Posterior cingulate gyrus (tissue), 11 donors: ENCODE results near the gene SERPINC1.
"Not testable (repeated sequence)": the region's sequence is repeated elsewhere in the genome, so short reads cannot be mapped to it uniquely, and the experiment has no call there.

Source experiments
- DNase-seq, 10 donors: peaks; one replicate each; pipeline versions ENCODE4 v3.0.0 to v3.0.0-alpha.2; 2020 to 2021; ENCODE audit warnings: mixed read lengths in 3 of 10
- intact Hi-C: fragments of 100-400 bp; cut with DNase I; formaldehyde crosslinking; loops from one replicate; pipeline ENCODE4 v1.15.1; 2023

Gene SERPINC1

DNA sequence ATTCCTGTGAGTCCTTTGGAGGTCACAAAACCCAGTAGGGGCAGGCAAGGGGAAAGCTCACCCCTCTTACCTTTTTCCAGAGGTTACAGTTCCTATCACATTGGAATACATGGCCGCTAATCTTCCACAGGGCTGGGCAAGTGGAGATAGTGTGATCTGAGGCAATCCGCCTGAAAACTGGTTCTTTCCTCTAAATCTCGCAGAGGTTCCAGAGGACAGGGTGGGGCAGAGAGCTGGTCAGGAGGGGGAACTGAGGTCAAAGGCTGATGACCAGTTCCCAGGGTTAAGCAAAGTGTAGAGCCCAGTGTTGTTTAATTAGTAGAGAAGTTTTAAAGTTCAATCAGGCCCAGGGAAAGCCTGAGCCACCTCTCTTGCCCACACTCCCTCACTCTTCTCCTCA lies at the start of gene SERPINC1:
Gene SERPINC1, minus strand, starts transcription at position 179 of the 400 bp plus-strand sequence. Its CDS starts 68 bp downstream, at position 111.
- no peak for DNase-seq
- intact Hi-C loops = no loop called here

DNA sequence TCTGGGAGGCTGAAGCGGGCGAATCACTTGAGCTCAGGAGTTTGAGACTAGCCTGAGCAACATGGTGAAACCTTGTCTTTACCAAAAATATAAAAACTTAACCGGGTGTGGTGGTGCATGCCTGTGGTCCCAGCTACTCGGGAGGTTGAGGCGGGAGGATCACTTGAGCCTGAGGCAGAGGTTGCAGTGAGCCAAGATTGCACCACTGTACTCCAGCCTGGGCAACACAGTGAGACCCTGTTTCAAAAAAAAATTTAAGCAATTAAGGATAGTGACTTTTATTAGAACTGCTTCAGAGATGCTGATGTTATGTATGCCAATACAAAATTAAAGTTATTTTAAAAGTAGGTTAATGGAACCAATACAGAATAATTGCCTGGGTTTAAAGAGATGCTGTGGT lies 48.8 kb upstream of the SERPINC1 start:
- intact Hi-C loops, DNase-seq: not testable (repeated sequence)

DNA sequence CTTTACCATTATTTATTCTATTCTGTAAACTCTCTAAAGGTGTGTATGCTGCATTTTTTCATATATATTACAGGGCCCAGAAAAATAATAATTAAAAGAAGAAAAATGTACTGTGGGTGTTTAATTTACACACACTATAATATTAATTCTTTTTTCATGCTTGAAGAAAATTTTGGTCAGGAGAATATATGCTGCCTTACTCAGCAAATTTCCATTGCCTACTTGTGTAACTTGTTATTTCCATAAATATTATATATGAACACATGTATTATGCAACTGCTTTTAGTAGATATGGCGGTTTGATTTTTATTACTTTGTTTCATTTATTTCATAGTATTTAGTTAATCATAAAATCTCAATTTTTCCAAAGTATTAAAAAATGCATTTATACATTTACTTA lies 46.4 kb upstream of the SERPINC1 start:
- intact Hi-C loops = no loop called here
- DNase-seq = no peak

DNA sequence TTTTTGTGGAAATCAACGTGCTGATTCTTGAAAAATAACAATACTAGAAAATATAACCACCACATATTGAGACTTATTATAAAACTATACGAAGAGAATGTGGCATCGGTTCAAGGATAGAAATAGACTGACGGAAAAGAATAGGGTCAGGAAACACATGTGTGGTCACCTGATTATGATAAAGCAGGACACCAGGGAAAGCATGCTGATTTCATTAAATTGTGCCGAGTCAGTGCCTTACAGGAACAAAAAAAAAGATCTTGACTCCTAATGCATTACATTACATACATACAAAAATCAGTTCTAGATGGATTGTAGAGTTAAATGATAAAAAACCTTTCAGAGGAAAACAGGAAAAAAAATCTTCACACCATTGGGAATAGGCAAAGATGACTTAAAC lies 43.5 kb upstream of the SERPINC1 start:
- intact Hi-C loops = no loop called here
- DNase-seq = no peak

DNA sequence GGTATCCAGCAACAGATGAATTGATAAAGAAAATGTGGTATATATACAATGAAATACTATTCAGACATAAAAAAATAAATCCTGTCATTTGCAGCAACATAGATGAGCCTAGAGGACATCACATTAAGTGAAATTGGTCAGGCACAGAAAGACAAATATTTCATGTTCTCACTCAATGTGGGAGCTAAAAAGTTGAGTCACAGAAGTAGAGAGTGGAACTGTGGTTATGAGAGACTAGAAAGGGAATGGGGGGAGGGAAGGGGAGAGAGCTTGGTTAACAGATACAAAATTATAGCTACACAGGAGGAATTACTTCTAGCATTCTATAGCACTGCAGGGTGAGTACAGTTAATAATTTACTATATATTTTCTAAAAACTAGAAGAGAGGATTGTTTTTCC lies 37.1 kb upstream of the SERPINC1 start:
- intact Hi-C loops = no loop called here
- DNase-seq = no peak

DNA sequence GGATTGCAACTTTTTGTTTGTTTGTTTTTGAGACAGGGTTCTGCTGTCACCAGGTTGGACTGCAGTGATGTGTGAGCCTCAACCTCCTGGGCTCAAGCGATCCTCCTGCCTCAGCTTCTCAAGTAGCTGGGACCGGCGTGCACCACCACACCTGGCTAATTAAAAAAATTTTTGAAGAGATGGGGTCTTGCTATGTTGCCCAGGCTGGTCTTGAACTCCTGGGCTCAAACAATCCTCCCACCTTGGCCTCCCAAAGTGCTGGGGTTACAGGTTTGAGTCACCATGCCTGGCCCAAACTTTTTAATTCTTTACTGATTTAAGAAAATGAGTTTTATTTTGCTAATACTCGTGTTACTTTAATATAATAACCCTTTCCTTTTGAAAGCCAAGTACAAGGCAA lies 31.5 kb upstream of the SERPINC1 start:
- intact Hi-C loops = no loop called here

DNA sequence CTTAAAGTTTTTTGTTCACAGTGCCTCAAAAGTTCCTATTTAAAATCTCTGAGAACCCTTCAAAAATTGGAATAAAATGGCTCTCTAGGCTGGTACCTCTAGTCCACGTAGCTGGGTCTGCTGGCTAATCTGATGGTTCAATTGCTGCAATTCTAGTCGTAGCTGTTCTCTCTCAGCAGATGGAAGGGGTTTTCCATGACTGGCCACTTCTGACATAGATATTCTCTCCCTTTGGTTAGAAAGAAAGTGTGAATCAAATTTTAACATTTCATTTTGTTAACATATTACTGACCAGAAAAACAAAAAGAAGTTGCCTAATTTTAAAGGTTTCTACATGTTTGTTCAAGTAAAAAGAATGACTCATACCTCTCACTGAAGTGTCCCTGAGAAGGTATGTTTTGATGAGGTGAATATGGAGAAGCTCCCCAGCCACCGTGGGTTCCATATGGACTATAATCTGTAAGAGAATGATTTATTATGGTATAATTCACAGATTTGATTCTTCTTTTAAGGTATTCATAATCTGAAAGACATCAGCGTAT lies 29.3 kb upstream of the SERPINC1 start:
- DNase-seq = no peak
- intact Hi-C loops = no loop called here

More for the DNA sequence above, 31.5 kb upstream of the SERPINC1 start:
- no peak for DNase-seq

DNA sequence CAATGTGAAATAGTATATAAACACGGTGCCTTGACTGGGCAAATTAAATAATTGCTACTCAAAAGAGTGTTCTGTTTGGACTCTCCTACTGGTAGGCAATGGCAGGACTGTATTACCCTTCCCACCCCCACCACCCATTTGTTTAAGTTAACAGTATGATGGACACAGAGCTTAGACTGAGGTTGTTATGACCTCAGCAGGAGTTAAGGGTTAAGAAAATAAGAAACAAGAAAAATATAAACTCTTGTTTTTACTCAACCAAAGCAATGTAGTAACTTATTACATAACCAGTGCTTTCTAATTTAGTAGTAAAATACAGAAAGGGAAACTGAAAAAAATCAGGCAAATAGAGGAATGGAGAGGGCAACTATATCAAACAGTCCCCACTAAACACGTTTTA lies 19.9 kb upstream of the SERPINC1 start:
- no peak for DNase-seq
- intact Hi-C loops = no loop called here

DNA sequence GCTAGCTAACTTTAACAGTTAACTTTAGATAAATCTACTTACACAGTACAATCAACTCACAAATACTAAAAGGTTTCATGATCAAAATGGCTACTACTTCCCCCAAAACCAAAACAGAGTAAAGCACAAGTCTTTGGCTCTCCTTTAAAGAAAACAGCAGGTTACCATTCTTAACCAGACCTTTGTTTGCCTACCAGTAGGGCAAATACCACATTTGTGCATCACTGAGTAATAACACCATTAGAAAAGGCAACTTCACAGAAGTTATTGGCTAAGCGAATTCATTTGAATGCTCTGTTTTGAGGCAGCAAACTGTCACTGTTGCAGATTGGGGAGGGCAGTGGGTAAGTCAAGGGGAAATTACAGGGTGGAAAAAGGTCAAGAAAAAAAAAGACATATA lies 17.3 kb upstream of the SERPINC1 start:
- no peak for DNase-seq
- intact Hi-C loops = no loop called here

DNA sequence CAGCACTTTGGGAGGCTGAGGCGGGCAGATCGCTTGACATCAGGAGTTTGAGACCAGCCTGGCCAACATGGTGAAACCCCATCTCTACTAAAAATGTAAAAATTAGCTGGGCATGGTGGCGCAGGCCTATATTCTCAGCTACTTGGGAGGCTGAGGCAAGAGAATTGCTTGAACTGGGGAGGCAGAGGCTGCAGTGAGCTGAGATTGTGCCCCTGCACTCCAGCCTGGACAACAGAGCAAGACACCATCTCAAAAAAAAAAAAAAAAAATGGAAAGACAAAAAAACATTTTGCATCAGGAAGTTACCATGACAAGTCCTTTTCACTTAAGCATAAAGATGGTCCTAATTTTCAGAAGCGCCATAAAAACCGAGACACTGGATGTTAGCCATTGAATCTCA lies 13.4 kb upstream of the SERPINC1 start:
- peak in 1 of 10 donors; percentile 14 for DNase-seq
- intact Hi-C loops = not testable (repeated sequence)

DNA sequence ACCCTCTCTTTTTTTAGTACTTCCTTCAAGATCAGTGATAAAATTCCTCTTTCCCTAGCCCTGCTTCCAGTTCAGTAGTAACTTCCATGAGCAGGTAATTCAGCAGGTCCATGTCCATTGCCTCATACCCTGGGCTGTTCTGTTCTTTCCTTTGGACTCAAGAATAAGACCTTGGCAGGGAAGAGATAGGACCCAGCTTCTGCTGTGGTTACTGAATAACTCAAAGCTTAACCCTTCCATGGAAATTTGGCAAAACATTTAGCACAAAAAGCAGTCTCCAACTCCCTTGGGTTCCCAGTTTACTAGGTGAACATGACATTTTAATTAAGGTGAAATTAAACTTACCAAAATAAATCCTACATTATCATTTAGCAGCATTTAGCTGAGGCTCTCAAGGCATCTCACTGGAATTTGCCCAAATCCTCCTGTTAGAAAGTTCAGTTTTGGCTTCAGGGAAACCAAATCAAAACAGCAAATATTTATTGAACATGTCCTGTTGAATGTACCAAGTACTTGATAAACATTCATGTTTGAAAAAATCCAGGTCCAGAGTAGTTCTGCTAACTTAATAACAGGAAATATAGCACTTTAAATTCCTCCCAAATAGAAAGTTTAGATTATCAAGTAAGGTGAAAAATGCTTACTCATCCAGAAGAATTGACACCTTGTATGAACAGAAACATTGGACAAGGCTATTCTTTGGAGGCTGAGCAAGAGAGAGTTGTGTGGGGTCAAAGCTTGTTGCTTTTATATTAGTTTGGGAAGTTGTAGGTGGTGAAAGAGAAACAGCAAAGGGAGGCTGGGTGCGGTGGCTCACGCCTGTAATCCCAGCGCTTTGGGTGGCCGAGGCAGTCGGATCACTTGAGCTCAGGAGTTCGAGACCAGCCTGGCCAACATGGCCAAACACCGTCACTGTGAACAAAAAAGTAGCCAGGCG lies 8.4 kb upstream of the SERPINC1 start:
- DNase-seq = no peak
- intact Hi-C loops = no loop called here

DNA sequence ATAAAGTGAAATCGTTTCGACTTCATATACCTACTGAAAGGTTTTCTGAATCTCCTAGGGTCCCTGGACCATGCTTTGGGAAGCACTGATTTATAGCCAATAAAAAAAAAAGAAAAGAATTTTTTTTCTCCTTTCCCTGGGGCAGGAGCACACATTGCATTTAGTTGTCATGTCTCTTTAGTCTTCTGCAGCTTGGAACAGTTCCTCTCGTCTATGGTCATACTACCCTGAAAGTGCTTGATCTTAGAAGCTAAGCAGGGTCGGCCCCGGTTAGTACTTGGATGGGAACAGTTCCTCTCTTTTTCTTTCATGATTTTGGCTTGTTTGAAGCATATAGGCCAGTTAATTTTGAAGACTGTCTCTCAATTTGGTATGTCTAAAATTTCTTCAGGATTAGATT lies 3.7 kb upstream of the SERPINC1 start:
- intact Hi-C loops = no loop called here
- DNase-seq = no peak

DNA sequence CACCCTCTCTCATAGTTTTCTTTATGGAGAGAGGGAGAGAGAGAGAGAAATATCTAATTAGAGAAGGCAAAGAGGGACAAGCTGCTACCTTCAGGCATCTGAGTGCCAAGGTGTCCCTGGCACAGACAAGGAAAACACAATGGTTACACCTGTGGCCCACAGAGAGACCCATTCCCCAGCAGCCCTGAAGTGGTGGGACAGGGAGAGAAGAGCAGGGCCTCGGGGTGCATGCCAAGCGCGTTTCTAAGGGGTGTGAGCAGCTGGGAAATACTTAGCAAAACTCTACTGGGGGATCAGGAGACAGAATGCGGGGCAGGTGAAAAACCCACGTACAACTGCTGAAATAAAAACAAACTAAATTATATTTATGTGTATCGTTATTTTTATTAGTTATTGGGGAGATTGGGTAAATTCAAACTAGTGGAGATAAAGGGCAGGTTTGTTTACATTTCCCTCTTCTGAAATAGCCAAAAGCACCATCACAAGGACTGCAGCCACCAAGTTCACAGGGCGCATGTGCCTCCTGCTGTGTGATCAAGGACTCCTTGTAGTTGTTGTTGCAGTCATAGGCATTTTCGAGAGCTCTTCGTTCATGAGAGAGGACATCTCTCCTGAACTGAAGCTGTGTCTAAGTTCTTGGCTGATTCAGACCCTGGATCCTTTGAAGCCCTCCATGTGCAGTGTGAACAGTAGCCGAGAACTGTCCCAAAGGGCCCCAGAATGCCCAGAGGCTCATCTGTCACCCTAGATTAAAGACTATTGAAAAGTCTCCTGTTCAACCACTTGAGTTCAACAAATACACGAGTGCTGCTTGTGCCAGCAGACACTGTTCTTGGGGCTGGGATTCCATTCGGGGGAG lies 737 bp upstream of the SERPINC1 start:
- intact Hi-C loops = no loop called here
- DNase-seq = no peak

DNA sequence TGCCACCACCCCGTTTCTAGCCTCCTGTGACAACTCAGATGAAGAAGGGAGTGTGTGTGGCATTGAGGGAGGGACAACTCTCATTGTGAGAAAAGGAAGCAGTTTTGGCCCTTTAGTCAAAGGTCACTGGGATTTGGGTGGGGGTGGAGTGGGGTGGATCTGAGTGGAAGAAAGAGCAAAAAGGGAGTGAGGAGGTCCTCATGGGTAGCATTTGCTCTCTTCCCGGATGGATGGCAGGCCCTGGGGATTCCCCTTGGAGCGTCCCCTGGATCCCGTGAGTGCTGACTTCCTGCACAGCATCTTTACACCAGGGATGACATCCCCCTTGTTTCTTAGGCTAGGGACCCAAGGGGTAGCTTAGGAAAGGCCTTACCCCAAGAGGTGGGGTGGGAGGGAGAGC lies 460 bp downstream of the SERPINC1 start:
- no peak for DNase-seq
- intact Hi-C loops = no loop called here

DNA sequence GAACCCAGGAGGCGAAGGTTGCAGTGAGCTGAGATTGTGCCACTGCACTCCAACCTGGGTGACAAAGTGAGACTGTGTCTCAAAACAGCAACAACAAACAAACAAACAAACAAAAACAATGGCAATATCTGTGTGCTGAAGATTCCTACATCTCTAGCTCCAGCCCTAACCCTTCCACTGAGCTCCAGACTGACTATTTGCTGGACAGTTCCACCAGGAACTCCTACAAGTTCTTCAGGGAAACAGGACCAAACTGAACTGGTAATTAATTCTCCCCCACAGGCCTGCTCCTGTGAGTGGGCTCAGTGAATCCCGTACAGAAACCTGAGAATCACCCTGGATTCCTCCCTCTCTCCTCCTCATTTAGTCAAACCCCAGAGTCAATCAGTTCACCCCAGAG lies 1.5 kb downstream of the SERPINC1 start:
- intact Hi-C loops = no loop called here
- no peak for DNase-seq

DNA sequence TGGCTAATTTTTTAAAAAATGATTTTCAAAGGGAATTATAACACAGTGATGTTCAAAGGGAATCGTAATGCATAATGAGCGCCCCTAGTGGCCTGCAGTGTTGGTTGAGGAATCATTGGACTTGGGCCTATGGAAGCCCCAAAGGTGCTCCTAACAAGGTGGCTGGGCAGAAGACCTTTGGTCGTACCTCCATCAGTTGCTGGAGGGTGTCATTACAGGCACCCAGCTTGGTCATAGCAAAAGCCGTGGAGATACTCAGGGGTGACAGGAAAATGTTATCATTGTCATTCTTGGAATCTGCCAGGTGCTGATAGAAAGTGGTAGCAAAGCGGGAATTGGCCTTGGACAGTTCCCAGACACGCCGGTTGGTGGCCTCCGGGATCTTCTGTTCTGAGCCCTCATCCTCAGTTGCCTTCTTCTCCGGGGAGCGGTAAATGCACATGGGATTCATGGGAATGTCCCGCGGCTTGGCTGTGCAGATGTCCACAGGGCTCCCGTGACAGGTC lies 2.7 kb downstream of the SERPINC1 start:
- intact Hi-C loops = no loop called here
- no peak for DNase-seq

DNA sequence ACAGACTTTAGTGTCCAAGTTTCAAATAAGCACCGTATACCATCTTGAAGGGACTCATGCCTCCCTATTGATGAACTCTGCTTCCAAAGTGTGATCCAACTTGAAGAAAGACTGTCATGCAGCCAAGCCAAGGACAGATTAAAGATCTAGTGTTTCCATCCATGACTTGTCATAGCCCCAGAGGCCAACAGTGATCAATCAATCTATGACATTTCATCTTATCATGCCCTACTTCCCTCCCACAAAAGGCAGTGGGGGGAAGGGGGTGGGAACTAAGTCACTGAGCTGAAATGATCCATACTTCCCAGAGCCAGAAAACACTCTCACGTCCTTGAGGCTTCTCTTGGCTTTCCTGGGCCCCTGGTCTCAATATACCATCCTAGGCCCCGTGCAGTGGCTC lies 4.0 kb downstream of the SERPINC1 start:
- intact Hi-C loops = no loop called here

DNA sequence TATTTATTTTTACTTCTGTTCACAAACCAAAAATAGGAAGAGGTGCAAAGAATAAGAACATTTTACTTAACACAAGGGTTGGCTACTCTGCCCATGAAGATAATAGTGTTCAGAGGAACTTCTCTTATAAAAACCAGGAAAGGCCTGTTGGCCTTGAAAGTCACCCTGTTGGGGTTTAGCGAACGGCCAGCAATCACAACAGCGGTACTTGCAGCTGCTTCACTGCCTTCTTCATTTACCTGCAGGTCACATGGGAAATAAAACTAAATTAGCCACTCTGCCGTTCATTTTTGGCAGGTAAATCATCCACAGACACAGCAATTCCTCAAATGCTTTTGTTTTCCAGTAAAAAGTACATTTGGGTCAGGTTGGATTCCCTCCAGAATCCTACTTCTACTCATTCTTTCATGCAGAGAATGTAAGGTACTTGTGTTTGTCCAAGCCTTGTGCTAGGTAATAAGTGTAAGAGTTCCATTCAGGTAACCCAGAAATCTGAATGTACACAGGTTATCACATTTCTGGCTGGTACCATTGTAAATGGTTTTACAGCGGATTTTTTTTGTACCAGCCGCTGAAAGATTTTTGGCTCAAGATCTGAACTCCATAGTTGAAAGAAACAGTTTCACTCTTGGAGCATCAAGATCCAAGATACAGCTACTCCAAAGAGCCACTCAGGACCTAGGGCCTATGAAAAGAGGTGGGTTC lies 13.1 kb downstream of the SERPINC1 start:
- intact Hi-C loops = no loop called here
- no peak for DNase-seq

More for the DNA sequence above, 4.0 kb downstream of the SERPINC1 start:
- no peak for DNase-seq

DNA sequence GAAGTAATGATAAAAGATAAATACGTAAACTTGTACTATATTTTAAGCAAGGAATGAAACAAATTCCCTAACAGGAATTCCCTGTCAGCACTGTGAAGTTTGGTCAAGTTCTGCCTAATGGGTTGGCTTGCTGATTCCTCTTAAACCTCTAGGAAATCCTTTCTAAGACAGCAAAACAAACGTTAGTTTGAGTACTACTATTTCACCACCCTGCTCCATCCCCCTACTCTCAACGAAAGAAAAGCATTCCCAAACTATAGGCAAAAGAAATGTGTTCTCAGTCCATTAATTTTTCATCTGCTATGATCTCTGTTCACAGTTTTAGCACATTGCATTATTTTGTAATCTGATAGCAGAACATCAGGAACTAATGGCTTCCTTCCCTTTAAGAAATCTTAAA lies 16.1 kb downstream of the SERPINC1 start:
- no peak for DNase-seq
- intact Hi-C loops = no loop called here

DNA sequence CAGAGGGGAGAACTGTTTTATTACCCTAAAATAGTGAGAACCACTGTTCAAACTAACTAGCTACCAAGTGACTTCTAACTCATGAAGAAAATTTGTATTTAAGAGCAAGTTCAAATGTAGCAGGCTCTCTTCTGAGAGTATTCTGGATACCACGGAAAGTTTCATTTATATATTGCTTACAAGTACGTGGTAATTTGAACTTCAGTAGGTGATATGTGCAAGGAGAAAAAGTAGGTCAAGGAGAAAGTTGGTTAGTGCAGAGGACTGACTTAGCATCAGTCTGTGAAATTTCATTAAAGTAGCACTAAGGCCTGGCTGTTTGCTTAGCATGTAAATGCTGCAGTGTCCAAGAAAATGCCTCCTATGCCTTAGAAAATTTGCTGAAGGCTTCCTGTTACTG lies 16.7 kb downstream of the SERPINC1 start:
- DNase-seq = no peak
- intact Hi-C loops = no loop called here
